ENCODE data around the gene SORCS2. TPM values are rescaled to one million over a fixed set of nuclear protein-coding genes. Genes with fewer than 3 reads are reported as not detected.
A peak's percentile ranks its signal among the peaks of the same experiment; 100 is the strongest.

The SORCS2 gene
- polyA plus RNA-seq, 1 donor from 2014 or later, result 1.0 TPM

DNA sequence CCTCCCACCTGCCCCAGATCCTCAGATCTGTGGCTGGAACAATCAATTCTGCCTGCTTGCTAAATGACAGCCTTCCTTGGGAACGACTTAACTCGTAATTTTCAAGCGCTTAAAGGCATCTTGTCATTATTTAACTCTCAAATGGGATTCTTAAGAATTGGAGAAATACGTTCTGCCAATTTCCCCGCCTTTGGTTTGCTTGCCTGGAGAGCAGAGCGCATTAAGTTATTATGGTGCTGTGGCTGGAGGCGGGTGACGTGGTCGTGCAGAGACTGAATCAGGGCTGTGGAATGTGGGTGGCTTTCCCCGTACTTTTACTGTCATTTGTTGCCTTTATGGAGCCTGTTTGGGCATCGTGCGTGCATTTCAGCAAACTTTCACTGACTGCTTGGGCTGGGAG is 321.3 kb downstream of the SORCS2 start:
- H3K27me3 ChIP-seq (ENCODE audit: insufficient read depth, low read depth, low read length), result no peaks in the 10 kb centered on the region
- peak overlapping the region; percentile 41 for H3K9ac ChIP-seq (ENCODE audit: low read length)
- H3K79me2 ChIP-seq (replicated peaks; ENCODE audit: insufficient read depth, low read length), result no peaks in the 10 kb centered on the region
- H3K9me3 ChIP-seq (ENCODE audit: low read length), result no peaks in the 10 kb centered on the region
- H3F3A ChIP-seq (ENCODE audit: insufficient read depth, low read length, poor library complexity, severe bottlenecking), result peaks cover 4% of the 10 kb centered on the region
- peak overlapping the region; percentile 32 for H3K4me3 ChIP-seq (ENCODE audit: low read length)
- peak overlapping the region; percentile 44 for H3K4me2 ChIP-seq (ENCODE audit: low read length)
- no peak overlapping the region for H2AFZ ChIP-seq (ENCODE audit: low read depth, low read length)
- TF ChIP-seq EP300 (conservative IDR thresholded peaks at IDR 0.05; ENCODE audit: poor library complexity, severe bottlenecking) (peak; percentile 60), POLR2AphosphoS5 (IDR thresholded peaks at IDR 0.05) (peak; percentile 62), SMC3 (conservative IDR thresholded peaks at IDR 0.05; ENCODE audit: poor library complexity) (no peak), RAD21 (conservative IDR thresholded peaks at IDR 0.05) (peak; percentile 35), EZH2 (IDR thresholded peaks at IDR 0.05; ENCODE audit: borderline replicate concordance, insufficient read depth, low read length, poor library complexity, severe bottlenecking) (no peak), TAF1 (IDR thresholded peaks at IDR 0.05; ENCODE audit: low read depth) (no peak), MXI1 (conservative IDR thresholded peaks at IDR 0.05; ENCODE audit: poor library complexity, severe bottlenecking) (no peak)
- TF ChIP-seq, protein P1, sequence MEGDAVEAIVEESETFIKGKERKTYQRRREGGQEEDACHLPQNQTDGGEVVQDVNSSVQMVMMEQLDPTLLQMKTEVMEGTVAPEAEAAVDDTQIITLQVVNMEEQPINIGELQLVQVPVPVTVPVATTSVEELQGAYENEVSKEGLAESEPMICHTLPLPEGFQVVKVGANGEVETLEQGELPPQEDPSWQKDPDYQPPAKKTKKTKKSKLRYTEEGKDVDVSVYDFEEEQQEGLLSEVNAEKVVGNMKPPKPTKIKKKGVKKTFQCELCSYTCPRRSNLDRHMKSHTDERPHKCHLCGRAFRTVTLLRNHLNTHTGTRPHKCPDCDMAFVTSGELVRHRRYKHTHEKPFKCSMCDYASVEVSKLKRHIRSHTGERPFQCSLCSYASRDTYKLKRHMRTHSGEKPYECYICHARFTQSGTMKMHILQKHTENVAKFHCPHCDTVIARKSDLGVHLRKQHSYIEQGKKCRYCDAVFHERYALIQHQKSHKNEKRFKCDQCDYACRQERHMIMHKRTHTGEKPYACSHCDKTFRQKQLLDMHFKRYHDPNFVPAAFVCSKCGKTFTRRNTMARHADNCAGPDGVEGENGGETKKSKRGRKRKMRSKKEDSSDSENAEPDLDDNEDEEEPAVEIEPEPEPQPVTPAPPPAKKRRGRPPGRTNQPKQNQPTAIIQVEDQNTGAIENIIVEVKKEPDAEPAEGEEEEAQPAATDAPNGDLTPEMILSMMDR (IDR thresholded peaks at IDR 0.05; ENCODE audit: poor library complexity, severe bottlenecking), result no peak
- TF ChIP-seq, protein P2, sequence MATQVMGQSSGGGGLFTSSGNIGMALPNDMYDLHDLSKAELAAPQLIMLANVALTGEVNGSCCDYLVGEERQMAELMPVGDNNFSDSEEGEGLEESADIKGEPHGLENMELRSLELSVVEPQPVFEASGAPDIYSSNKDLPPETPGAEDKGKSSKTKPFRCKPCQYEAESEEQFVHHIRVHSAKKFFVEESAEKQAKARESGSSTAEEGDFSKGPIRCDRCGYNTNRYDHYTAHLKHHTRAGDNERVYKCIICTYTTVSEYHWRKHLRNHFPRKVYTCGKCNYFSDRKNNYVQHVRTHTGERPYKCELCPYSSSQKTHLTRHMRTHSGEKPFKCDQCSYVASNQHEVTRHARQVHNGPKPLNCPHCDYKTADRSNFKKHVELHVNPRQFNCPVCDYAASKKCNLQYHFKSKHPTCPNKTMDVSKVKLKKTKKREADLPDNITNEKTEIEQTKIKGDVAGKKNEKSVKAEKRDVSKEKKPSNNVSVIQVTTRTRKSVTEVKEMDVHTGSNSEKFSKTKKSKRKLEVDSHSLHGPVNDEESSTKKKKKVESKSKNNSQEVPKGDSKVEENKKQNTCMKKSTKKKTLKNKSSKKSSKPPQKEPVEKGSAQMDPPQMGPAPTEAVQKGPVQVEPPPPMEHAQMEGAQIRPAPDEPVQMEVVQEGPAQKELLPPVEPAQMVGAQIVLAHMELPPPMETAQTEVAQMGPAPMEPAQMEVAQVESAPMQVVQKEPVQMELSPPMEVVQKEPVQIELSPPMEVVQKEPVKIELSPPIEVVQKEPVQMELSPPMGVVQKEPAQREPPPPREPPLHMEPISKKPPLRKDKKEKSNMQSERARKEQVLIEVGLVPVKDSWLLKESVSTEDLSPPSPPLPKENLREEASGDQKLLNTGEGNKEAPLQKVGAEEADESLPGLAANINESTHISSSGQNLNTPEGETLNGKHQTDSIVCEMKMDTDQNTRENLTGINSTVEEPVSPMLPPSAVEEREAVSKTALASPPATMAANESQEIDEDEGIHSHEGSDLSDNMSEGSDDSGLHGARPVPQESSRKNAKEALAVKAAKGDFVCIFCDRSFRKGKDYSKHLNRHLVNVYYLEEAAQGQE (IDR thresholded peaks at IDR 0.05; ENCODE audit: borderline replicate concordance), result peak; percentile 40
- peak overlapping the region; percentile 58 for H3K27ac ChIP-seq (ENCODE audit: low read length)
- H3K36me3 ChIP-seq (ENCODE audit: insufficient read depth, low read length), result no peaks in the 10 kb centered on the region
- no peaks in the 10 kb centered on the region for H4K20me1 ChIP-seq (ENCODE audit: insufficient read depth)
- H3K9me2 ChIP-seq (ENCODE audit: insufficient read depth, low read length), result no peaks in the 10 kb centered on the region

DNA sequence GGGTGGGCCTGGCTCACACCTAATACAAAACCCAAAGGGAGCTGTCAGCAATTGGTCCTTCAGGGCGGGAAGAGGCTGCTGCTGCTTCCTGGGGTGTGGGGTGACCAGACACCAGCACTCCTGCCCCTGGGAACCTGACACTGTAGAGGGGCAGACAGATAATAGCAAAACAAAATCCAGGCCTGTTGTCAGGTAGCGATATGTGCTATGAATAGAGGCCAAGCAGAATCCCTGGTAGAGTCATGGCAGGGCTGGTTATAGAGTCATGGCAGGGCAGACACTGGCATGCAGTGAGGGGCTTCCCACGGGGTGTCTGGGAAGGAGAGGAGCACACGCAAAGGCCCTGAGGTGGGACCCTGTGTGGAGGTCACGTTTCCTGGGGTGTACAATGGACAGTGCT is 321.9 kb downstream of the SORCS2 start:
- no peaks in the 10 kb centered on the region for H3K9me3 ChIP-seq (ENCODE audit: low read length)
- H3K4me2 ChIP-seq (ENCODE audit: low read length), result no peak overlapping the region
- no peaks in the 10 kb centered on the region for H3K9me2 ChIP-seq (ENCODE audit: insufficient read depth, low read length)
- peak overlapping the region; percentile 32 for H3K4me3 ChIP-seq (ENCODE audit: low read length)
- TF ChIP-seq EZH2 (IDR thresholded peaks at IDR 0.05; ENCODE audit: borderline replicate concordance, insufficient read depth, low read length, poor library complexity, severe bottlenecking) (no peak), RAD21 (conservative IDR thresholded peaks at IDR 0.05) (no peak)
- TF ChIP-seq, protein P2 (IDR thresholded peaks at IDR 0.05; ENCODE audit: borderline replicate concordance), result no peak
- H3K27ac ChIP-seq (ENCODE audit: low read length), result peak overlapping the region; percentile 58
- H3K9ac ChIP-seq (ENCODE audit: low read length), result peak overlapping the region; percentile 20
- peaks cover 4% of the 10 kb centered on the region for H3F3A ChIP-seq (ENCODE audit: insufficient read depth, low read length, poor library complexity, severe bottlenecking)
- no peaks in the 10 kb centered on the region for H3K79me2 ChIP-seq (replicated peaks; ENCODE audit: insufficient read depth, low read length)
- H2AFZ ChIP-seq (ENCODE audit: low read depth, low read length), result no peak overlapping the region
- H4K20me1 ChIP-seq (ENCODE audit: insufficient read depth), result no peaks in the 10 kb centered on the region
- no peaks in the 10 kb centered on the region for H3K27me3 ChIP-seq (ENCODE audit: insufficient read depth, low read depth, low read length)
- no peaks in the 10 kb centered on the region for H3K36me3 ChIP-seq (ENCODE audit: insufficient read depth, low read length)

All from neural cell (in vitro differentiated cells).